HG02884 (cell line): ENCODE data around the gene PSENEN.
"Not testable (repeated sequence)": the region's sequence is repeated elsewhere in the genome, so short reads cannot be mapped to it uniquely, and the experiment has no call there.

Experiments
- ATAC-seq: cut with Tn5 transposase; IDR thresholded peaks from one replicate; pipeline ENCODE4 v1.9.1; 2021; ENCODE audit warnings: mild to moderate bottlenecking, moderate library complexity; ENCODE audit not compliant: unreplicated experiment

PSENEN gene

GRCh38 chr19:35718345-35719041 lies 27.0 kb upstream of the PSENEN start:
- ATAC-seq = no peak

DNA sequence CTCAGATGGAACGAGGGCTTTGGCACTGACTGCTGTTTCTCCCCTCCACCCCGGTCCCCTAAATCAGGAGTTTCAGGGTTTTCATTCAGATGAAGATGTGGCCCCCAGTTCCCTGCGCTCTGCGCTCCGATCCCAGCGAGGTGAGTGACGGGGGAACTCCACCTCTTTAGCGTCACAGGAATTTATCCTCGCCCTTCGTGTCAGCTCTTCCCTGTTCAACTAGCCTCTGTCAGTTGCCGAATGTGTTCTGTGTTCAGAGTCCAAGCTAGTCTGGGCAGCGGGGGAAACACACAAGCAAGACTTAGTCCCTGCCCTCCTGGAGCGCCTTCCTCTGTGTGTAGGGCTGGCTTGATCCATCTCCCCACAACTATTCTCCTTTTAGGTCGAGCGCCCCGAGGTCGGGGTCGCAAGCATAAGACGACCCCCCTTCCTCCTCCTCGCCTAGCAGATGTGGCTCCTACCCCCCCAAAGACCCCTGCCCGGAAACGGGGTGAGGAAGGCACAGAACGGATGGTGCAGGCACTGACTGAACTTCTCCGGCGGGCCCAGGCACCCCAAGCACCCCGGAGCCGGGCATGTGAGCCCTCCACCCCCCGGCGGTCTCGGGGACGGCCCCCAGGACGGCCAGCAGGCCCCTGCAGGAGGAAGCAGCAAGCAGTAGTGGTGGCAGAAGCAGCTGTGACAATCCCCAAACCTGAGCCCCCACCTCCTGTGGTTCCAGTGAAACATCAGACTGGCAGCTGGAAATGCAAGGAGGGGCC lies 25.9 kb upstream of the PSENEN start:
- no peak for ATAC-seq

DNA sequence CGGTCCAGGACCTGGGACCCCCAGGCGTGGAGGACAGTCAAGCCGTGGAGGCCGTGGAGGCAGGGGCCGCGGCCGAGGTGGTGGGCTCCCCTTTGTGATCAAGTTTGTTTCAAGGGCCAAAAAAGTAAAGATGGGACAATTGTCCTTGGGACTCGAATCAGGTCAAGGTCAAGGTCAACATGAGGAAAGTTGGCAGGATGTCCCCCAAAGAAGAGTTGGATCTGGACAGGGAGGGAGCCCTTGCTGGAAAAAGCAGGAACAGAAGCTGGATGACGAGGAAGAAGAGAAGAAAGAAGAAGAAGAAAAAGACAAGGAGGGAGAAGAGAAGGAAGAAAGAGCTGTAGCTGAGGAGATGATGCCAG lies 25.3 kb upstream of the PSENEN start:
- no peak for ATAC-seq

GRCh38 chr19:35720648-35721047 lies 24.8 kb upstream of the PSENEN start:
- ATAC-seq = no peak

- ATAC-seq = no peak
Measured at GRCh38 chr19:35721374-35721773, 24.1 kb upstream of the PSENEN start.

DNA sequence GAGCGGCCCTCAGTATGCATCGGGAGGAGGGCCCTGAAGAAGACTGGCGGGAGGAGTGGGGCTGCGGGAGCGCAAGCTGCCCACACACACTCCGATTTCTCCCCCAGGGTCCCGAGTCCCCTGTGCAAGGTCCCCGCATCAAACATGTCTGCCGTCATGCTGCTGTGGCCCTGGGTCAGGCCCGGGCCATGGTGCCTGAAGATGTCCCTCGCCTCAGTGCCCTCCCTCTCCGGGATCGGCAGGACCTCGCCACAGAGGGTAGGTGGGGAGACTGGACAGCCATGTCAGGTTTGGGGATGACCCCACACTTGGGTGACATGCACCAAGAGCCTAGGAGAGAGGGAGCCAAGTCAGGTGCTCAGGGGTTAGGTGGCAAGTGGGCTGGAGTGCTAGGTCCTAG lies 23.0 kb upstream of the PSENEN start:
- ATAC-seq = no peak

- no peak for ATAC-seq
Measured at GRCh38 chr19:35722897-35723296, 22.6 kb upstream of the PSENEN start.

DNA sequence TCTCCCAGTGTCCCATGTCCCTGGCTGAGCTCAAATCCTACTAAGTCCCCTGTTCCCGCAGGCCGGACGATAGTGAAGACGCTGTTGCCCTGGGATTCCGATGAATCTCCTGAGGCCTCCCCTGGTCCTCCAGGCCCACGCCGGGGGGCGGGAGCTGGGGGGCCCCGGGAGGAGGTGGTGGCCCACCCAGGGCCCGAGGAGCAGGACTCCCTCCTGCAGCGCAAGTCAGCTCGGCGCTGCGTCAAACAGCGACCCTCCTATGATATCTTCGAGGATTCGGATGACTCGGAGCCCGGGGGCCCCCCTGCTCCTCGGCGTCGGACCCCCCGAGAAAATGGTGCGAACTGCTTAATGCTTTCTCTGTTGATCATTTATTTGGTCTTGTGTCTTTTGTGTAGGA lies 21.8 kb upstream of the PSENEN start:
- ATAC-seq = no peak

DNA sequence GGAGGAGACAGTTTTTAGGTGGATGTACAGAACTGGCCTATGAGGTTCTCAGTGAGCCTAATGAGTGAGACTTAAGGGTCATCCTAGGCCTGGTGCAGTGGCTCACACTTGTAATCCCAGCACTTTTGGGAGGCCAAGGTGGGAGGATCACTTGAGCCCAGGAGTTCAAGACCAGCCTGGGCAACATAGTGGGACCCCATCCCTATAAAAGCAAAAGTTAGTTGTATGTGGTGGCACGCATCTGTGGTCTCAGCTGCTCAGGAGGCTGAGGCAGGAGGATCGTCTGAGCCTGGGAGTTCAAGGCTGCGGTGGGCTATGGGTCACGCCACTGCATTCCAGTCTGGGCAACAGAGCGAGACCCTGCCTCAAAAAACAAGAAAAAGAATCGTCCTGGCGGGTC lies 21.3 kb upstream of the PSENEN start:
- ATAC-seq = not testable (repeated sequence)

DNA sequence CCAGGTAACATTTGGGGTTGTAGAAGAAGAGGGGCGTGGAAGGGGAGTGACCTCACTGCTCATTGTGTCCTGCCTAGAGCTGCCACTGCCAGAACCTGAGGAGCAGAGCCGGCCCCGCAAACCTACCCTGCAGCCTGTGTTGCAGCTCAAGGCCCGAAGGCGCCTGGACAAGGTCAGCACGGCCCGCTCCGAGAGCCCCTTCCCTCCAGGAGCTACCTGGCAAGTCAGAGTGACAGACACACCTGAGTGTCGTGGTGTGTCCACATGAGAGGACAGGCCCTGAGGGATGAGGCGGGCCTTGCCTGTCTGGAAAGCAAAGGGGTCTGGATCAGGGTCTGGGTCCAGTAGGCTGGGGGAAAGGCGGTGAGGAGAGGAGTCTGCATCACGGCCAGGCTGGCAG lies 20.9 kb upstream of the PSENEN start:
- ATAC-seq = no peak

- ATAC-seq = no peak
Measured at GRCh38 chr19:35725216-35725861, 20.1 kb upstream of the PSENEN start.

GRCh38 chr19:35727053-35727955 lies 18.1 kb upstream of the PSENEN start:
- ATAC-seq = no peak

DNA sequence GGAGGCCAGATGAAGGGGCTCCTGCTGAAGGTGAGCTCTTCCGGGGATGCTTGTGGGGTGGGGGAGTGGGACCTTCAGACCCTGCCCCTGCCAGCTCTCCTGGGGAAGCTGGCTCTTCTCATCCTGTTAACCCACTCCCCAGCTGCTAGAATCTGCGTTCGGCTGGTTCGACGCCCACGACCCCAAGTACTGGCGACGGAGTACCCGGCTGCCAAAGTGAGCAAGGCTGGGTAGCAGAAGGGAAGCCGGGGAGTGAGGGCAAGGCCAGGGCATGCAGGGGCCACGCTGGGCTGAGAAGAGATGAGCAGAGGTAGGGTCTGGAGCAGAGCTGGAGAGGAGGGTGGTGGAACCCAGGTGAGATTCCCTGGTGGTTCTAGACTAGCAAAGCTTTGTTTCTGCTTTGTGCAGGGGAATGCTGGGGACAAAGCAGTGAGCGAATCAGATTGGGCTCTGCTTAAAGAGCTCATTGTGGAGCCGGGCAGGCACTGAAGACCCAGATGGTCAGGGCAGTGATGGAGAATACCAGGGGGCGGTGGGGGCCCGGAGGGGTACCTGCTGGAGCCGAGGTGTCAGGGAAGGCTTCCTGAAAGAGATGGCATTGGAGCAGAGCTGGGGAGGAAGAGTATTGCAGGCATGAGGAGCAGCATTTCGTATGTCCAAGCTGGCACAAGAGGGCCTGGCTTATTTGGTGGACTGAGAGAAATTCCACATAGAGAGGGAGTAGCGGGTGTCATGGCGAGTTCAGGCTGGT lies 17.3 kb upstream of the PSENEN start:
- no peak for ATAC-seq

DNA sequence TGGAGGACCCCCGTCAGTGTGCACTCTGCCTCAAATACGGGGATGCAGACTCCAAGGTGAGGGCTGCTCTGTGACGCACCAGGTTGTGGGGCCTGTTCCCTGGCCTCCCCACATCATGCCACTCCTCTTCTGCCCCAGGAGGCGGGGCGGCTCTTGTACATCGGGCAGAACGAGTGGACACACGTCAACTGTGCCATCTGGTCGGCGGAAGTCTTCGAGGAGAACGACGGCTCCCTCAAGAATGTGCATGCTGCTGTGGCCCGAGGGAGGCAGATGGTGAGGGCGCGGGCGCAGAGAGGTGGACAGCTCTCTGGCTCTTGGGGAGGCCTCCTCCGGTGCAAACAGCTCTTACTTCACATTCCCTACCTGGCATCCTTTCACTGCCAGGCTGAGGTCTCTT lies 16.4 kb upstream of the PSENEN start:
- ATAC-seq = no peak

- no peak for ATAC-seq
Measured at GRCh38 chr19:35729763-35730162, 15.7 kb upstream of the PSENEN start.

DNA sequence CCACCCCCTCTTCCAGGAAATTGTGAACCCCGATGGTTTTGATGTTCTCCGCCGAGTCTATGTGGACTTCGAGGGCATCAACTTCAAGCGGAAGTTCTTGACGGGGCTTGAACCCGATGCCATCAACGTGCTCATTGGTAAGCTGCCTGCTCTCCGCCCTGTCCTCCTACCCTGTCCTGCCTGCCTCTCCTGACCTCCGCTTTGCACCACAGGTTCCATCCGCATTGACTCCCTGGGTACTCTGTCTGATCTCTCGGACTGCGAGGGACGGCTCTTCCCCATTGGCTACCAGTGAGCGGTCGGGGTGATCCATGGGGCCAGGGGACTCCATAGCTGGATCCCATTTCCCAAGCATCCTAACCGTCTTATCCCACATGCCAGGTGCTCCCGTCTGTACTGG lies 15.1 kb upstream of the PSENEN start:
- no peak for ATAC-seq

DNA sequence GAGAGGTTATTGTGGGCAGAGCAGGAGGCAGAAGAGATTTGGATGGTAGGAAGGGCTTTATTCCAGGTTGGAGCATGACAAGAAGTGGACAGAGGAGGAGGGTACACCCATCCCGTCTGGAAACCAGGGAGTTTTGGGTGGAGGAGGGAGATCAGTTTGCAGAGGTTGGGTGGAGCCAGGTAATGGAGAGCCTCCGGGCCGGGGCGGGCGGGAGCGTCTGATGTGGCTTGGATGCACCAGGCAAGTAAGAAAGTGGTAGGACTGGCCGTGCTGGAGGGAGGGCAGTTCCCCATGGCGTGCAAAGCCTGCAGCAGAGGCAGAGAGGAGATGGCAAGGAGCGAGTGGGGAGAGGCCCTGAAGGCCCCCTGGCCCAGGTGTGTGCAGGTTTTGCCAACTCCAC lies 14.1 kb upstream of the PSENEN start:
- no peak for ATAC-seq

DNA sequence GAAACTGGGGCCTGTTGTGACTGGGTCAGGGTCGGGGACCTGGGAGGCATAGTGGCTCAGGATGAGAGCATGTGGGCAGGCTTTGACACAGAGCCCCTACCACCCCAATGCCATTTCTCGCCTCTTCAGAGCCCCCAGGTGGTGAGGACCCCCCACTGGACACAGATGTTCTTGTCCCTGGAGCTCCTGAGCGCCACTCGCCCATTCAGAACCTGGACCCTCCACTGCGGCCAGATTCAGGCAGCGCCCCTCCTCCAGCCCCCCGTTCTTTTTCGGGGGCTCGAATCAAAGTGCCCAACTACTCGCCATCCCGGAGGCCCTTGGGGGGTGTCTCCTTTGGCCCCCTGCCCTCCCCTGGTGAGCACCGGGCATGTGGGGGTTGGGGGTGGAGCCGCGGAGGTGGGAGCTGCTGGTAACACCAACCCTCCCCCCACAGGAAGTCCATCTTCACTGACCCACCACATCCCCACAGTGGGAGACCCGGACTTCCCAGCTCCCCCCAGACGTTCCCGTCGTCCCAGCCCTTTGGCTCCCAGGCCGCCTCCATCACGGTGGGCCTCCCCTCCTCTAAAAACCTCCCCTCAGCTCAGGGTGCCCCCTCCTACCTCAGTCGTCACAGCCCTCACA lies 13.6 kb upstream of the PSENEN start:
- ATAC-seq = no peak

DNA sequence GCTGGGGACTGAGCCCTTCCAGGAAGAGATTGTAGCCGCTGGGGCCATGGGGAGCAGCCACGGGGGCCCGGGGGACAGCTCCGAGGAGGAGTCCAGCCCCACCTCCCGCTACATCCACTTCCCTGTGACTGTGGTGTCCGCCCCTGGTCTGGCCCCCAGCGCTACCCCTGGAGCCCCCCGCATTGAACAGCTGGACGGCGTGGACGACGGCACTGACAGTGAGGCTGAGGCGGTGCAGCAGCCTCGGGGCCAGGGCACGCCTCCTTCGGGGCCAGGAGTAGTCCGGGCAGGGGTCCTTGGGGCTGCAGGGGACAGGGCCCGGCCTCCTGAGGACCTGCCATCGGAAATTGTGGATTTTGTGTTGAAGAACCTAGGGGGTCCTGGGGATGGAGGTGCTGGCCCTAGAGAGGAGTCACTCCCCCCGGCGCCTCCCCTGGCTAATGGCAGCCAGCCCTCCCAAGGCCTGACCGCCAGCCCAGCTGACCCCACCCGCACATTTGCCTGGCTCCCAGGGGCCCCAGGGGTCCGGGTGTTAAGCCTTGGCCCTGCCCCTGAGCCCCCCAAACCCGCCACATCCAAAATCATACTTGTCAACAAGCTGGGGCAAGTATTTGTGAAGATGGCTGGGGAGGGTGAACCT lies 12.8 kb upstream of the PSENEN start:
- ATAC-seq = no peak
